HCT116 (cell line): ENCODE data around the gene GBF1. TPM values are rescaled to one million over a fixed set of nuclear protein-coding genes. Genes with fewer than 3 reads are reported as not detected.

Experiments
- ATAC-seq: fragments of 200-7000 bp; cut with Tn5 transposase; 2 replicates; pipeline ENCODE4 v1.9.1; 2020; ENCODE audit warnings: mild to moderate bottlenecking, moderate library complexity
- BruUV-seq: library from RNA; stranded (reverse); fragments of 400-500 nt; replicated peaks from 2 replicates; lab custom pipeline; 2021; lab: Mats Ljungman, UMichigan
- CTCF ChIA-PET: fragments of 300-600 bp; sonication (Branson Sonifier 250); formaldehyde crosslinking; loops from one replicate; lab custom pipeline; 2021; ENCODE audit warnings: antibody characterized with exemption; lab: Charles Lee
- POLR2A ChIA-PET: fragments of 300-600, 350-600 bp; sonication (Branson Sonifier 250); formaldehyde crosslinking; loops from one replicate; lab custom pipeline; 2021; ENCODE audit warnings: antibody characterized with exemption; lab: Charles Lee
- RAD21 ChIA-PET, 2 experiments: fragments of 300-600 bp; sonication (Branson Sonifier 250); formaldehyde crosslinking; loops; one replicate each; lab custom pipeline; 2023; ENCODE audit warnings: low total read pairs in 2 of 2; ENCODE audit not compliant: uncharacterized antibody in 2 of 2, unreplicated experiment in 2 of 2, low non-redundant PET in 1 of 2; lab: Charles Lee
- DNase-seq: peaks from one replicate; pipeline ENCODE4 v3.0.0-alpha.2; 2010; ENCODE audit warnings: low read depth, low spot score
- H2AFZ ChIP-seq: fragments of 200-600 bp; shearing (Covaris generic), sonication (generic); 2 replicates; pipeline ENCODE4 v1.6.1; 2017; ENCODE audit warnings: low read depth, mixed run types, mixed read lengths, antibody characterized with exemption, low read length; ENCODE audit not compliant: poor library complexity, severe bottlenecking
- H3K27ac ChIP-seq: 2 replicates; pipeline ENCODE4 v1.5.1; 2012; ENCODE audit warnings: low read depth, low read length
- H3K27me3 ChIP-seq: fragments of 200-600 bp; sonication (generic); 2 replicates; pipeline ENCODE4 v1.6.1; 2016; ENCODE audit warnings: mixed run types, low read length, mixed read lengths; ENCODE audit not compliant: insufficient read depth
- H3K36me3 ChIP-seq, 2 experiments: fragments of 200-500 bp in 1 of 2; fragments of 200-600 bp in 1 of 2; sonication (Bioruptor generic) in 1 of 2; sonication (generic) in 1 of 2; 2 replicates each; pipeline versions ENCODE4 v1.5.1 to v1.6.1; 2014 to 2016; ENCODE audit warnings: low read length in 2 of 2, inconsistent platforms in 1 of 2, mixed read lengths in 1 of 2, mixed run types in 1 of 2; ENCODE audit not compliant: insufficient read depth in 2 of 2, control insufficient read depth in 1 of 2
- H3K4me1 ChIP-seq, 2 experiments: fragments of 200-600 bp in 1 of 2; sonication (generic) in 1 of 2; 2 replicates each; pipeline versions ENCODE4 v1.5.1 to v1.6.1; 2012 to 2017; ENCODE audit warnings: low read length in 2 of 2, inconsistent platforms in 1 of 2, mild to moderate bottlenecking in 1 of 2, mixed read lengths in 1 of 2, mixed run types in 1 of 2, moderate library complexity in 1 of 2; ENCODE audit not compliant: insufficient read depth in 2 of 2, control insufficient read depth in 1 of 2
- H3K4me2 ChIP-seq: fragments of 200-600 bp; sonication (generic); 2 replicates; pipeline ENCODE4 v1.6.1; 2017; ENCODE audit warnings: mixed run types, low read length, mixed read lengths
- H3K4me3 ChIP-seq, 2 experiments: fragments of 200-600 bp in 1 of 2; sonication (generic) in 1 of 2; replicated peaks in 1 of 2; 2 replicates each; pipeline ENCODE4 v1.5.1; 2011 to 2016; ENCODE audit warnings: low read length in 2 of 2, control low read depth in 1 of 2, low read depth in 1 of 2, mild to moderate bottlenecking in 1 of 2, mixed read lengths in 1 of 2, mixed run types in 1 of 2
- H3K79me2 ChIP-seq: fragments of 200-600 bp; sonication (generic); 2 replicates; pipeline ENCODE4 v1.6.1; 2017; ENCODE audit warnings: mild to moderate bottlenecking, mixed run types, low read length, moderate library complexity, mixed read lengths; ENCODE audit not compliant: insufficient read depth
- H3K9ac ChIP-seq: fragments of 200-600 bp; sonication (generic); 2 replicates; pipeline ENCODE4 v1.6.1; 2016; ENCODE audit warnings: low read length, mixed read lengths
- H3K9me2 ChIP-seq: fragments of 200-600 bp; sonication (generic), shearing (Covaris generic); 2 replicates; pipeline ENCODE4 v1.6.1; 2017; ENCODE audit warnings: mixed run types, mild to moderate bottlenecking, moderate library complexity; ENCODE audit not compliant: insufficient read depth
- H3K9me3 ChIP-seq, 2 experiments: fragments of 200-500 bp in 1 of 2; fragments of 200-600 bp in 1 of 2; sonication (Bioruptor generic) in 1 of 2; sonication (generic) in 1 of 2; 2 replicates each; pipeline ENCODE4 v1.6.1; 2014 to 2017; ENCODE audit warnings: low read length in 2 of 2, mixed read lengths in 2 of 2, inconsistent platforms in 1 of 2, low read depth in 1 of 2, mild to moderate bottlenecking in 1 of 2, mixed run types in 1 of 2, moderate library complexity in 1 of 2; ENCODE audit not compliant: control insufficient read depth in 1 of 2, insufficient read depth in 1 of 2
- H4K20me1 ChIP-seq: fragments of 200-600 bp; sonication (generic), shearing (Covaris generic); 2 replicates; pipeline ENCODE4 v1.6.1; 2017; ENCODE audit warnings: mixed run types, mild to moderate bottlenecking, moderate library complexity; ENCODE audit not compliant: insufficient read depth
- ATF3 ChIP-seq: IDR thresholded peaks from 2 replicates; pipeline ENCODE4 v1.6.1; 2012
- CEBPB ChIP-seq: IDR thresholded peaks from 2 replicates; pipeline ENCODE4 v1.6.1; 2012; ENCODE audit warnings: low read depth
- ELF1 ChIP-seq: IDR thresholded peaks from 2 replicates; pipeline ENCODE4 v1.6.1; 2012; ENCODE audit warnings: low read depth, borderline replicate concordance
- EZH2 ChIP-seq: fragments of 200-600 bp; sonication (generic); IDR thresholded peaks from 2 replicates; pipeline ENCODE4 v1.6.1; 2017; ENCODE audit warnings: antibody characterized with exemption, mixed run types
- JUND ChIP-seq: IDR thresholded peaks from 2 replicates; pipeline ENCODE4 v1.6.1; 2012
- POLR2AphosphoS5 ChIP-seq: IDR thresholded peaks from 2 replicates; pipeline ENCODE4 v1.6.1; 2011; ENCODE audit warnings: mild to moderate bottlenecking, low read depth, low read length, moderate library complexity
- RAD21 ChIP-seq: IDR thresholded peaks from 2 replicates; pipeline ENCODE4 v1.6.1; 2012; ENCODE audit warnings: low read depth, mild to moderate bottlenecking
- SIN3A ChIP-seq: IDR thresholded peaks from 2 replicates; pipeline ENCODE4 v1.6.1; 2012; ENCODE audit warnings: low read depth
- SP1 ChIP-seq: IDR thresholded peaks from 2 replicates; pipeline ENCODE4 v1.6.1; 2012; ENCODE audit warnings: low read depth
- SRF ChIP-seq: IDR thresholded peaks from 2 replicates; pipeline ENCODE4 v1.6.1; 2012; ENCODE audit warnings: low read depth
- ZBTB33 ChIP-seq: IDR thresholded peaks from 2 replicates; pipeline ENCODE4 v1.6.1; 2011; ENCODE audit warnings: mild to moderate bottlenecking, low read length, moderate library complexity; ENCODE audit not compliant: insufficient replicate concordance; ENCODE audit errors: extremely low read depth
- intact Hi-C: fragments of 100-400 bp; cut with micrococcal nuclease; formaldehyde crosslinking; loops from 2 replicates; pipeline ENCODE4 v1.10.0; 2022
- total RNA-seq: library from RNA; stranded (reverse); gene quantifications from one replicate; pipeline ENCODE4 v1.2.1, GENCODE V29; 2021; ENCODE audit not compliant: unreplicated experiment

Gene GBF1
- total RNA-seq, 1 experiment from 2014 or later = 58.9 TPM

GRCh38 chr10:102358712-102359382 is 113.5 kb downstream of the GBF1 start:
- no TSS peak for BruUV-seq
- H4K20me1 ChIP-seq = no peaks in the 10 kb centered on the region
- intact Hi-C loops = no loop called here
- no peak overlapping the region for H3K27ac ChIP-seq
- H3K4me3 ChIP-seq = no peak overlapping the region
- POLR2A ChIA-PET = no interaction called here
- no peak for DNase-seq
- no peaks in the 10 kb centered on the region for H3K9me2 ChIP-seq
- no peak overlapping the region for H3K4me2 ChIP-seq
- ATAC-seq = no peak
- RAD21 ChIA-PET = no interaction called here
- no peaks in the 10 kb centered on the region for H3K79me2 ChIP-seq
- no peaks in the 10 kb centered on the region for H3K27me3 ChIP-seq
- no peak overlapping the region for H3K9ac ChIP-seq
- no peaks in the 10 kb centered on the region for H3K4me1 ChIP-seq
- no peaks in the 10 kb centered on the region for H3K9me3 ChIP-seq
- no peak overlapping the region for H2AFZ ChIP-seq
- CTCF ChIA-PET = interaction anchor here (15.1 kb wide), 1 partner anchor 129 kb away, joined by 625 read pairs; the partner anchor contains the start of gene ELOVL3
- peaks cover 40 to 51% of the 10 kb centered on the region in 2 experiments for H3K36me3 ChIP-seq
- TF ChIP-seq SRF (no peak), ELF1 (no peak), ZBTB33 (no peak), ATF3 (no peak), CEBPB (no peak), JUND (no peak), SP1 (no peak), SIN3A (no peak), EZH2 (no peak), POLR2AphosphoS5 (no peak), RAD21 (no peak)
